SK-N-SH (cell line): ENCODE results near the gene TAS2R38. TPM values are rescaled to one million over a fixed set of nuclear protein-coding genes. Genes with fewer than 3 reads are reported as not detected.

Source experiments
- CTCF ChIA-PET: fragments of 300-600, 350-600 bp; formaldehyde crosslinking; extraction: SDS; loops from one replicate; lab custom pipeline; 2021; lab: Yijun Ruan, JAX
- POLR2A ChIA-PET: fragments of 350-600 bp; sonication (Branson Sonifier 250); formaldehyde crosslinking; extraction: SDS; loops from one replicate; lab custom pipeline; 2020; ENCODE audit warnings: antibody characterized with exemption, inconsistent platforms; lab: Yijun Ruan, JAX
- DNase-seq: peaks from one replicate; pipeline ENCODE4 v3.0.0; 2012
- H2AFZ ChIP-seq: fragments of 200-600 bp; sonication (generic); 2 replicates; pipeline ENCODE4 v1.8.1; 2016; ENCODE audit warnings: antibody characterized with exemption, mild to moderate bottlenecking, low read depth
- H3F3A ChIP-seq: fragments of 200-600 bp; sonication (generic); replicated peaks from 2 replicates; pipeline ENCODE3; 2016; ENCODE audit warnings: antibody characterized with exemption, mild to moderate bottlenecking; ENCODE audit not compliant: insufficient read depth
- H3K27ac ChIP-seq, 2 experiments: fragments of 200-500 bp in 1 of 2; fragments of 200-600 bp in 1 of 2; sonication (Bioruptor generic) in 1 of 2; sonication (generic), shearing (Covaris generic) in 1 of 2; 2 replicates each; pipeline versions ENCODE4 v1.5.1 to v1.6.1; 2014 to 2016; ENCODE audit warnings: low read depth in 2 of 2, inconsistent platforms in 1 of 2, low read length in 1 of 2, mild to moderate bottlenecking in 1 of 2, mixed read lengths in 1 of 2
- H3K27me3 ChIP-seq: fragments of 200-600 bp; sonication (generic), shearing (Covaris generic); 2 replicates; pipeline ENCODE4 v1.6.1; 2016; ENCODE audit warnings: mixed run types; ENCODE audit not compliant: insufficient read depth
- H3K36me3 ChIP-seq, 2 experiments: fragments of 200-500 bp in 1 of 2; fragments of 200-600 bp in 1 of 2; sonication (Bioruptor generic) in 1 of 2; sonication (generic) in 1 of 2; replicated peaks in 1 of 2; 2 replicates each; pipeline versions ENCODE3 to v1.5.1; 2014 to 2016; ENCODE audit warnings: low read length in 1 of 2, mild to moderate bottlenecking in 1 of 2; ENCODE audit not compliant: insufficient read depth in 2 of 2, control insufficient read depth in 1 of 2
- H3K4me1 ChIP-seq, 2 experiments: fragments of 200-500 bp in 1 of 2; fragments of 200-600 bp in 1 of 2; sonication (Bioruptor generic) in 1 of 2; sonication (generic), shearing (Covaris generic) in 1 of 2; 2 replicates each; pipeline versions ENCODE4 v1.5.1 to v1.6.1; 2014 to 2016; ENCODE audit warnings: low read depth in 1 of 2, low read length in 1 of 2, mixed run types in 1 of 2; ENCODE audit not compliant: insufficient read depth in 2 of 2, control insufficient read depth in 1 of 2
- H3K4me2 ChIP-seq: fragments of 200-600 bp; sonication (generic), shearing (Covaris generic); 2 replicates; pipeline ENCODE4 v1.6.1; 2017; ENCODE audit warnings: mixed run types
- H3K4me3 ChIP-seq, 2 experiments: fragments of 200-500 bp in 1 of 2; fragments of 200-600 bp in 1 of 2; sonication (Bioruptor generic) in 1 of 2; sonication (generic), shearing (Covaris generic) in 1 of 2; 2 replicates each; pipeline versions ENCODE4 v1.5.1 to v1.8.1; 2014 to 2016; ENCODE audit warnings: low read depth in 2 of 2, inconsistent platforms in 1 of 2, low read length in 1 of 2, mild to moderate bottlenecking in 1 of 2, mixed read lengths in 1 of 2, moderate library complexity in 1 of 2
- H3K79me2 ChIP-seq: fragments of 200-600 bp; sonication (generic); 2 replicates; pipeline ENCODE4 v1.8.1; 2017; ENCODE audit warnings: mild to moderate bottlenecking; ENCODE audit not compliant: insufficient read depth
- H3K9ac ChIP-seq: fragments of 200-600 bp; sonication (generic); 2 replicates; pipeline ENCODE4 v1.6.1; 2017; ENCODE audit warnings: mixed run types
- H3K9me2 ChIP-seq: fragments of 200-600 bp; sonication (generic); 2 replicates; pipeline ENCODE4 v1.6.1; 2017; ENCODE audit warnings: mixed run types
- H3K9me3 ChIP-seq: fragments of 200-600 bp; sonication (generic); 2 replicates; pipeline ENCODE4 v1.6.1; 2017; ENCODE audit warnings: mixed run types, mild to moderate bottlenecking, moderate library complexity
- H4K20me1 ChIP-seq: fragments of 200-600 bp; sonication (generic); 2 replicates; pipeline ENCODE4 v1.6.1; 2017; ENCODE audit warnings: mild to moderate bottlenecking, mixed run types; ENCODE audit not compliant: insufficient read depth
- EP300 ChIP-seq, 2 experiments: IDR thresholded peaks; 2 replicates each; pipeline versions ENCODE4 v1.4.0 to v1.6.1; 2012; ENCODE audit warnings: borderline replicate concordance in 1 of 2, low read depth in 1 of 2, low read length in 1 of 2
- EZH2phosphoT487 ChIP-seq: fragments of 200-600 bp; sonication (generic); IDR thresholded peaks from 2 replicates; pipeline ENCODE4 v1.6.1; 2017; ENCODE audit warnings: low read depth, mixed run types, mild to moderate bottlenecking, antibody characterized with exemption, moderate library complexity, borderline replicate concordance
- GABPA ChIP-seq: IDR thresholded peaks from 2 replicates; pipeline ENCODE4 v1.4.0; 2012; ENCODE audit warnings: low read depth, mild to moderate bottlenecking
- JUND ChIP-seq: IDR thresholded peaks from 2 replicates; pipeline ENCODE4 v1.4.0; 2012
- MXI1 ChIP-seq: IDR thresholded peaks from 2 replicates; pipeline ENCODE4 v1.6.1; 2012; ENCODE audit warnings: mild to moderate bottlenecking, low read depth, low read length, improper control_type of control experiment
- NFIC ChIP-seq: IDR thresholded peaks from 2 replicates; pipeline ENCODE4 v1.4.0; 2012; ENCODE audit warnings: borderline replicate concordance
- NRF1 ChIP-seq: IDR thresholded peaks from 2 replicates; pipeline ENCODE4 v1.6.1; 2012; ENCODE audit warnings: low read depth, mild to moderate bottlenecking, low read length
- RCOR1 ChIP-seq: fragments of 150-350 bp; IDR thresholded peaks from 2 replicates; pipeline ENCODE4 v1.6.1; 2017; ENCODE audit warnings: antibody characterized with exemption, low read length
- SIN3A ChIP-seq: IDR thresholded peaks from 2 replicates; pipeline ENCODE4 v1.6.1; 2012; ENCODE audit warnings: low read depth, mild to moderate bottlenecking, low read length, moderate library complexity, borderline replicate concordance
- SMC3 ChIP-seq: IDR thresholded peaks from 2 replicates; pipeline ENCODE4 v1.6.1; 2012; ENCODE audit warnings: low read depth, low read length, improper control_type of control experiment
- TAF1 ChIP-seq: IDR thresholded peaks from 2 replicates; pipeline ENCODE4 v1.6.1; 2012; ENCODE audit warnings: low read depth, mild to moderate bottlenecking, low read length, moderate library complexity, borderline replicate concordance
- TEAD4 ChIP-seq: IDR thresholded peaks from 2 replicates; pipeline ENCODE4 v1.4.0; 2012; ENCODE audit warnings: mild to moderate bottlenecking, borderline replicate concordance; ENCODE audit not compliant: insufficient read depth
- YY1 ChIP-seq: IDR thresholded peaks from 2 replicates; pipeline ENCODE4 v1.4.0; 2012; ENCODE audit warnings: low read depth, mild to moderate bottlenecking
- WGBS: methylation state at CpG from one replicate; pipeline ENCODE4 v1.1.6; 2017; ENCODE audit warnings: low lambda C conversion rate; 5-methylcytosine and 5-hydroxymethylcytosine counted together
- polyA plus RNA-seq, 3 experiments: library from polyadenylated mRNA; depleted of rRNA; stranded (reverse); fragments of >200 nt; gene quantifications; 2 replicates each; pipeline ENCODE4 v1.2.3, GENCODE V29; 2012
- TF ChIP-seq, protein P1 (sequence below): IDR thresholded peaks from 2 replicates; pipeline ENCODE4 v1.4.0; 2012; ENCODE audit warnings: low read depth
- TF ChIP-seq, protein P2 (sequence below): IDR thresholded peaks from 2 replicates; pipeline ENCODE4 v1.4.0; 2012; ENCODE audit warnings: low read depth, borderline replicate concordance

Gene TAS2R38
- polyA plus RNA-seq, 1 of the 3 experiments (the other 2 are of a cell fraction), result 0.23 TPM

DNA sequence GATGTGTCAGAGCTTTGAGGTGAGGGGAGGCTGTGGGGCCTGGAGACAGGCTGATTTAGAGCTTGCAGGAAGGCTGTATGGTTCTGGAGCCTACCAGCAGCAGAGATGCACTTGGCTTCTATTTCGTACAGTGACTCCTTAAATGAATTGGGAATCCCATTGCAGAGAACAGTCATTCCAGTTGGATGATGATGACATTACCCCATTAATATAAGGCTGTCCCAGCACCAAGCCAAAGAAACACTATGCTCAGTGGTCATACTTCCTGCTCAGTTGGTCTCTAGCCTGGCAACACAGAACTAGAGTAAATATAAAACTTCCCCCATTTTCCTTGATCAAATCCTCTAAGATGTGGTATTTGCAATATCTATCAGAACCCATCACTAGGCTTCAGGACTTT lies 21.1 kb downstream of the TAS2R38 start:
- ChIA-PET POLR2A (no interaction called here), CTCF (no interaction called here)

DNA sequence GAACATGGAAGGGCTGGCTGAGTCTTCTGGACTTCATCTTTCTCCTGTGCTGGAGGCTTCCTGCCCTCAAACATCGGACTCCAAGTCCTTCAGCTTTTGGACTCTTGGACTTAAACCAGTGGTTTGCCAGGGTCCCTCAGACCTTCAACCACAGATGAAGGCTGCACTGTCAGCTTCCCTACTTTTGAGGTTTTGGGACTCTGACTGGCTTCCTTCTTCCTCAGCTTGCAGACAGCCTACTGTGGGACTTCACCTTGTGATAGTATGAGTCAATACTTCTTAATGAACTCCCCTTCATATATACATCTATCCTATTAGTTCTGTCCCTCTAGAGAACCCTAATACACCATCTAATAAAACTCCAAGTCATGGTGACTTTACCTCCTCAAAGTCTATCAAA lies 22.8 kb downstream of the TAS2R38 start:
- Histone ChIP-seq H3K9ac (no peak overlapping the region), H3K27ac (no peak overlapping the region), H3K9me3 (no peaks in the 10 kb centered on the region), H3K4me1 (no peaks in the 10 kb centered on the region), H3K9me2 (no peaks in the 10 kb centered on the region), H3K36me3 (no peaks in the 10 kb centered on the region), H3F3A (no peaks in the 10 kb centered on the region), H3K4me3 (no peak overlapping the region), H2AFZ (no peak overlapping the region), H4K20me1 (no peaks in the 10 kb centered on the region), H3K4me2 (no peak overlapping the region), H3K27me3 (no peaks in the 10 kb centered on the region; the same call in 1 of the 2 replicates), H3K79me2 (no peaks in the 10 kb centered on the region)
- TF ChIP-seq, protein P1, sequence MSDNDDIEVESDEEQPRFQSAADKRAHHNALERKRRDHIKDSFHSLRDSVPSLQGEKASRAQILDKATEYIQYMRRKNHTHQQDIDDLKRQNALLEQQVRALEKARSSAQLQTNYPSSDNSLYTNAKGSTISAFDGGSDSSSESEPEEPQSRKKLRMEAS, result no peak
- TF ChIP-seq, protein P2, sequence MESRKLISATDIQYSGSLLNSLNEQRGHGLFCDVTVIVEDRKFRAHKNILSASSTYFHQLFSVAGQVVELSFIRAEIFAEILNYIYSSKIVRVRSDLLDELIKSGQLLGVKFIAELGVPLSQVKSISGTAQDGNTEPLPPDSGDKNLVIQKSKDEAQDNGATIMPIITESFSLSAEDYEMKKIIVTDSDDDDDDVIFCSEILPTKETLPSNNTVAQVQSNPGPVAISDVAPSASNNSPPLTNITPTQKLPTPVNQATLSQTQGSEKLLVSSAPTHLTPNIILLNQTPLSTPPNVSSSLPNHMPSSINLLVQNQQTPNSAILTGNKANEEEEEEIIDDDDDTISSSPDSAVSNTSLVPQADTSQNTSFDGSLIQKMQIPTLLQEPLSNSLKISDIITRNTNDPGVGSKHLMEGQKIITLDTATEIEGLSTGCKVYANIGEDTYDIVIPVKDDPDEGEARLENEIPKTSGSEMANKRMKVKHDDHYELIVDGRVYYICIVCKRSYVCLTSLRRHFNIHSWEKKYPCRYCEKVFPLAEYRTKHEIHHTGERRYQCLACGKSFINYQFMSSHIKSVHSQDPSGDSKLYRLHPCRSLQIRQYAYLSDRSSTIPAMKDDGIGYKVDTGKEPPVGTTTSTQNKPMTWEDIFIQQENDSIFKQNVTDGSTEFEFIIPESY, result no peak
- TF ChIP-seq EP300 (IDR thresholded peaks at IDR 0.05; ENCODE audit: borderline replicate concordance in 1 of 2, low read depth in 1 of 2, low read length in 1 of 2) (no peak), MXI1 (no peak), NRF1 (no peak), YY1 (no peak), TEAD4 (no peak), NFIC (no peak), SMC3 (no peak)
- WGBS, result 0% methylated on average over 1 of the region's 1 CpG
- DNase-seq, result no peak
- ChIA-PET CTCF (interaction anchor here (1.0 kb wide), 1 partner anchor 26 kb away, joined by 3 read pairs; no protein-coding TSS in a partner anchor), POLR2A (no interaction called here)

More for the DNA sequence above, 21.1 kb downstream of the TAS2R38 start:
- Histone ChIP-seq H3K9me2 (no peaks in the 10 kb centered on the region), H3K9ac (no peak overlapping the region), H3K27me3 (no peaks in the 10 kb centered on the region; the same call in 1 of the 2 replicates), H2AFZ (no peak overlapping the region), H3K4me3 (no peak overlapping the region), H3K9me3 (no peaks in the 10 kb centered on the region), H3K4me1 (no peaks in the 10 kb centered on the region), H4K20me1 (no peaks in the 10 kb centered on the region), H3K4me2 (no peak overlapping the region), H3F3A (no peaks in the 10 kb centered on the region), H3K27ac (no peak overlapping the region), H3K36me3 (no peaks in the 10 kb centered on the region), H3K79me2 (no peaks in the 10 kb centered on the region)
- TF ChIP-seq NRF1 (no peak), TAF1 (no peak), GABPA (no peak), JUND (no peak), RCOR1 (no peak), EZH2phosphoT487 (no peak), NFIC (no peak), SIN3A (no peak)
- DNase-seq, result no peak
- WGBS, result no CpG with 5 or more reads among the region's 1 CpG
